Thyroid gland (tissue), 4 donors: ENCODE measurements around the gene KIAA0040. TPM values are rescaled to one million over a fixed set of nuclear protein-coding genes. Genes with fewer than 3 reads are reported as not detected.

ENCODE experiments used
- DNase-seq, 2 donors: peaks; one replicate each; pipeline ENCODE4 v3.0.0-alpha.2; 2019
- H3K27ac ChIP-seq, 3 donors: fragments of 200-600 bp; sonication (generic); 1 replicate in 2 of 3; 2 replicates in 1 of 3; pipeline ENCODE4 v1.5.1; 2016 to 2019; ENCODE audit warnings: mild to moderate bottlenecking in 1 of 3, moderate library complexity in 1 of 3
- H3K27me3 ChIP-seq: fragments of 200-600 bp; sonication (generic); one replicate; pipeline ENCODE4 v1.5.1; 2019
- H3K36me3 ChIP-seq, 2 donors: fragments of 200-600 bp; sonication (generic); one replicate each; pipeline ENCODE4 v1.5.1; 2016 to 2019
- H3K4me1 ChIP-seq, 2 donors: fragments of 200-600 bp; sonication (generic); one replicate each; pipeline ENCODE4 v1.5.1; 2017 to 2019
- H3K4me3 ChIP-seq, 3 donors: fragments of 200-600 bp; sonication (generic); replicated peaks in 1 of 3; 1 replicate in 2 of 3; 2 replicates in 1 of 3; pipeline ENCODE4 v1.5.1; 2016; ENCODE audit warnings: mild to moderate bottlenecking in 1 of 3
- H3K9me3 ChIP-seq: fragments of 200-600 bp; sonication (generic); one replicate; pipeline ENCODE4 v1.5.1; 2017
- CTCF ChIP-seq, 6 experiments: fragments of 200-600 bp in 3 of 6; fragments of 450-650 bp in 3 of 6; sonication (generic) in 3 of 6; IDR thresholded peaks; one replicate each; pipeline ENCODE4 v1.5.1; 2016 to 2019; ENCODE audit warnings: antibody characterized with exemption in 6 of 6, mild to moderate bottlenecking in 2 of 6, inconsistent platforms in 1 of 6, moderate library complexity in 1 of 6
- POLR2A ChIP-seq, 2 donors: fragments of 450-650 bp; IDR thresholded peaks; one replicate each; pipeline ENCODE4 v1.6.1; 2017; ENCODE audit warnings: antibody characterized with exemption in 2 of 2, mild to moderate bottlenecking in 2 of 2, moderate library complexity in 1 of 2
- WGBS, 2 donors: methylation state at CpG; one replicate each; pipeline ENCODE4 v1.1.5; 2017; 5-methylcytosine and 5-hydroxymethylcytosine counted together
- intact Hi-C: fragments of 100-400 bp; cut with DNase I; formaldehyde crosslinking; loops from one replicate; pipeline ENCODE4 v1.15.1; 2023
- total RNA-seq, 4 donors: library from RNA; depleted of rRNA; stranded (reverse); fragments of >200 nt; gene quantifications; one replicate each; pipeline ENCODE4 v1.2.3, GENCODE V29; 2016

Gene KIAA0040
- total RNA-seq, 4 donors from 2014 or later: 15.5 to 28.4 (median 16.8) TPM

DNA sequence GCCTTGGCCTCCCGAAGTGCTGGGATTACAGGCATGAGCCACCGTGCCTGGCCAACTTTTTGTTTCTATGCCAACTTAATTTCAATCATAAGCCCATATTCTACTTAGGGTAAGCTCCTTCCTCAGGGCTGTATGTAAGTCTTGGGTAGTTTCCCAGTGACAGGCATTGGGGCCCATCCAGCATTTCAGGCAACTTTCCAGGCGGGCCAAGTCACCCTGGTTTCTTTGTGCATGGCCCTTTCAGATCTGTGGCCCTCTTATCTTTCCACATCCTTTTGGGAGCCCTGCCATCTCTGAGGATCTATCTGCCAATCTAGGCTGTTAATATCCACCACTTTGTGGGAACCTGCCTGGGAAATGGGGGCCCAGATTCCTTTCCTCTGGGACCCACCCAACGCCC lies 66.2 kb downstream of the KIAA0040 start:
- Histone ChIP-seq H3K4me3 (no peak overlapping the region), H3K27me3 (no peaks in the 10 kb centered on the region), H3K27ac (no peak overlapping the region), H3K9me3 (no peaks in the 10 kb centered on the region), H3K36me3 (no peaks in the 10 kb centered on the region), H3K4me1 (peaks cover 0 to 5% of the 10 kb centered on the region in 2 donors)
- no peak for DNase-seq
- no peak for TF ChIP-seq CTCF (IDR thresholded peaks at IDR 0.05)
- TF ChIP-seq POLR2A (IDR thresholded peaks at IDR 0.05): no peak
- 62 to 82% methylated on average over 4 of the region's 4 CpGs for WGBS, 2 donors
- intact Hi-C loops: loop anchor here (5.0 kb wide), 1 partner anchor 94 kb away; no protein-coding TSS in a partner anchor

- TF ChIP-seq POLR2A (IDR thresholded peaks at IDR 0.05) (no peak), CTCF (IDR thresholded peaks at IDR 0.05) (no peak)
- H3K36me3 ChIP-seq: no peaks in the 10 kb centered on the region
- H3K4me1 ChIP-seq: no peaks in the 10 kb centered on the region
- no peak for DNase-seq
- intact Hi-C loops: loop anchor here (5.0 kb wide), 1 partner anchor 93 kb away; no protein-coding TSS in a partner anchor
- H3K27ac ChIP-seq: no peak overlapping the region
- no peaks in the 10 kb centered on the region for H3K27me3 ChIP-seq
- no peaks in the 10 kb centered on the region for H3K9me3 ChIP-seq
- 62 to 67% methylated on average over 1 of the region's 1 CpG for WGBS, 2 donors
- H3K4me3 ChIP-seq: no peak overlapping the region
Observed at GRCh38 chr1:175124861-175125260, 67.7 kb downstream of the KIAA0040 start.

- no peaks in the 10 kb centered on the region for H3K4me1 ChIP-seq
- H3K27ac ChIP-seq: no peak overlapping the region
- no peaks in the 10 kb centered on the region for H3K36me3 ChIP-seq
- intact Hi-C loops: no loop called here
- H3K4me3 ChIP-seq: no peak overlapping the region
- H3K27me3 ChIP-seq: no peaks in the 10 kb centered on the region
- TF ChIP-seq CTCF (IDR thresholded peaks at IDR 0.05) (no peak), POLR2A (IDR thresholded peaks at IDR 0.05) (no peak)
- DNase-seq: no peak
- no peaks in the 10 kb centered on the region for H3K9me3 ChIP-seq
- WGBS, 2 donors: 79 to 90% methylated on average over 1 of the region's 1 CpG
Observed at GRCh38 chr1:175120511-175120910, 72.1 kb downstream of the KIAA0040 start.

- H3K27ac ChIP-seq: no peak overlapping the region
- no peaks in the 10 kb centered on the region for H3K36me3 ChIP-seq
- WGBS, 2 donors: 86 to 90% methylated on average over 13 of the region's 13 CpGs
- no peak overlapping the region for H3K4me3 ChIP-seq
- H3K4me1 ChIP-seq: no peaks in the 10 kb centered on the region
- no peak for TF ChIP-seq POLR2A (IDR thresholded peaks at IDR 0.05)
- TF ChIP-seq CTCF (IDR thresholded peaks at IDR 0.05): no peak
- intact Hi-C loops: no loop called here
- no peak for DNase-seq
- H3K9me3 ChIP-seq: no peaks in the 10 kb centered on the region
- H3K27me3 ChIP-seq: no peaks in the 10 kb centered on the region
Observed at GRCh38 chr1:175118375-175119367, 73.9 kb downstream of the KIAA0040 start.

GRCh38 chr1:175116903-175117302 lies 75.7 kb downstream of the KIAA0040 start:
- no peaks in the 10 kb centered on the region for H3K9me3 ChIP-seq
- no peaks in the 10 kb centered on the region for H3K36me3 ChIP-seq
- DNase-seq: no peak
- no peak overlapping the region for H3K27ac ChIP-seq
- no peak for TF ChIP-seq POLR2A (IDR thresholded peaks at IDR 0.05)
- TF ChIP-seq CTCF (IDR thresholded peaks at IDR 0.05): no peak
- H3K4me3 ChIP-seq: no peak overlapping the region
- no peaks in the 10 kb centered on the region for H3K27me3 ChIP-seq
- no peaks in the 10 kb centered on the region for H3K4me1 ChIP-seq
- intact Hi-C loops: no loop called here
- 70 to 81% methylated on average over 10 to 11 of the region's 11 CpGs for WGBS, 2 donors
